Measurements from ENCODE around the gene TMEM200B. TPM values are rescaled to one million over a fixed set of nuclear protein-coding genes. Genes with fewer than 3 reads are reported as not detected.

The TMEM200B gene
- polyA plus RNA-seq, 2 of the 4 experiments (the other 2 are of a cell fraction), result 0.08 to 0.37 TPM

GRCh38 chr1:29129916-29130315 lies 6.2 kb upstream of the TMEM200B start:
- no peak for DNase-seq (ENCODE audit: low read depth in 1 of 2, low spot score in 1 of 2)
- CTCF ChIA-PET, result interaction anchor here (1.7 kb wide), 1 partner anchor 9 kb away, joined by 6 read pairs; no protein-coding TSS in a partner anchor
- no peak for ATAC-seq
- FAIRE-seq, result no peak
- 42% methylated on average over 4 of the region's 5 CpGs for whole genome bisulfite sequencing (ENCODE audit: missing lambda C conversion rate)
- H3K4me2 ChIP-seq, result no peak overlapping the region
- no peak for TF ChIP-seq POLR2A (IDR thresholded peaks at IDR 0.05; ENCODE audit: low read length)
- TF ChIP-seq CEBPB (IDR thresholded peaks at IDR 0.05), result no peak
- no peak for TF ChIP-seq USF2 (IDR thresholded peaks at IDR 0.05)
- TF ChIP-seq JUNB (IDR thresholded peaks at IDR 0.05), result no peak
- no peak for TF ChIP-seq ELK1 (IDR thresholded peaks at IDR 0.05; ENCODE audit: low read depth, low read length)
- TF ChIP-seq SMC3 (IDR thresholded peaks at IDR 0.05), result no peak
- no peak for TF ChIP-seq FOSL2 (IDR thresholded peaks at IDR 0.05)
- TF ChIP-seq FOSL2 (CRISPR knock-in tag; IDR thresholded peaks at IDR 0.05), result no peak
- TF ChIP-seq KDM1A (IDR thresholded peaks at IDR 0.05; ENCODE audit: low read depth), result no peak
- TF ChIP-seq KDM5A (IDR thresholded peaks at IDR 0.05), result no peak
- no peak for TF ChIP-seq ATOH8 (CRISPR knock-in tag; IDR thresholded peaks at IDR 0.05; ENCODE audit: low read depth)
- TF ChIP-seq RCOR1 (IDR thresholded peaks at IDR 0.05; ENCODE audit: low read depth, low read length), result no peak
- no peak overlapping the region for H3K27ac ChIP-seq
- no peaks in the 10 kb centered on the region for H3K9me3 ChIP-seq
- H3K4me3 ChIP-seq, result no peak overlapping the region
- no peaks in the 10 kb centered on the region for H3K4me1 ChIP-seq
- POLR2A ChIA-PET, result no interaction called here

- no peak for ATAC-seq
- CTCF ChIA-PET, result no interaction called here
- POLR2A ChIA-PET, result no interaction called here
Measured at GRCh38 chr1:29128739-29129138, 5.0 kb upstream of the TMEM200B start.

GRCh38 chr1:29126198-29126597 lies 2.5 kb upstream of the TMEM200B start:
- H3K4me2 ChIP-seq, result no peak overlapping the region
- no peak for TF ChIP-seq HOXA7 (CRISPR knock-in tag; IDR thresholded peaks at IDR 0.05)
- TF ChIP-seq ZSCAN20 (CRISPR knock-in tag; IDR thresholded peaks at IDR 0.05), result no peak
- no peak for TF ChIP-seq MAFK (IDR thresholded peaks at IDR 0.05; ENCODE audit: partially characterized antibody)
- no peaks in the 10 kb centered on the region for H3K9me3 ChIP-seq
- H3K27ac ChIP-seq, result 0 out of 6 replicates have a peak overlapping the region, but pooled peaks of 1 of the 2 experiments have one; percentile 13
- H3K4me1 ChIP-seq, result no peaks in the 10 kb centered on the region
- CTCF ChIA-PET, result interaction anchor here (1.3 kb wide), 1 partner anchor 9 kb away, joined by 4 read pairs; no protein-coding TSS in a partner anchor
- H3K4me3 ChIP-seq, result no peak overlapping the region
- POLR2A ChIA-PET, result no interaction called here
- DNase-seq (ENCODE audit: low read depth in 1 of 2, low spot score in 1 of 2) (no peak), FAIRE-seq (no peak), ATAC-seq (no peak)
- 90% methylated on average over 6 of the region's 6 CpGs for WGBS (ENCODE audit: missing lambda C conversion rate)

More at GRCh38 chr1:29128739-29129138, 5.0 kb upstream of the TMEM200B start:
- H3K4me2 ChIP-seq, result no peak overlapping the region
- no peak overlapping the region for H3K4me3 ChIP-seq
- H3K27ac ChIP-seq, result no peak overlapping the region
- TF ChIP-seq HEYL (CRISPR knock-in tag; IDR thresholded peaks at IDR 0.05) (no peak), MAZ (IDR thresholded peaks at IDR 0.05; ENCODE audit: borderline replicate concordance, low read depth, low read length) (no peak), MYC (IDR thresholded peaks at IDR 0.05; ENCODE audit: borderline replicate concordance, low read length) (no peak), GATA3 (IDR thresholded peaks at IDR 0.05; ENCODE audit: borderline replicate concordance) (no peak), TP53 (CRISPR knock-in tag; IDR thresholded peaks at IDR 0.05) (no peak), CBX8 (IDR thresholded peaks at IDR 0.05) (no peak), EHF (CRISPR knock-in tag; IDR thresholded peaks at IDR 0.05) (no peak), RFX5 (IDR thresholded peaks at IDR 0.05) (no peak), HOXB13 (CRISPR knock-in tag; IDR thresholded peaks at IDR 0.05; ENCODE audit: low read depth) (no peak), PHF8 (IDR thresholded peaks at IDR 0.05; ENCODE audit: borderline replicate concordance, low read depth) (no peak), CEBPB (IDR thresholded peaks at IDR 0.05) (no peak), POLR2A (IDR thresholded peaks at IDR 0.05; ENCODE audit: low read length) (no peak), RCOR1 (IDR thresholded peaks at IDR 0.05; ENCODE audit: low read depth, low read length) (no peak), EHMT2 (IDR thresholded peaks at IDR 0.05; ENCODE audit: low read depth) (no peak), EP300 (IDR thresholded peaks at IDR 0.05) (no peak), CBX2 (IDR thresholded peaks at IDR 0.05; ENCODE audit: borderline replicate concordance, low read depth) (no peak), MAFK (IDR thresholded peaks at IDR 0.05; ENCODE audit: partially characterized antibody) (no peak), NR3C1 (IDR thresholded peaks at IDR 0.05) (no peak)
- DNase-seq (ENCODE audit: low read depth in 1 of 2, low spot score in 1 of 2), result no peak
- no peak for FAIRE-seq
- 85% methylated on average over 5 of the region's 6 CpGs for WGBS (ENCODE audit: missing lambda C conversion rate)
- H3K4me1 ChIP-seq, result no peaks in the 10 kb centered on the region
- no peaks in the 10 kb centered on the region for H3K9me3 ChIP-seq

Data from A549 (cell line).